Hippocampal formation (tissue), 2 donors: ENCODE data around the gene SPRY1.

Experiments used
- DNase-seq, 2 donors: peaks; one replicate each; lab custom pipeline; 2025; lab: John Stamatoyannopoulos, UW

Gene SPRY1

DNA sequence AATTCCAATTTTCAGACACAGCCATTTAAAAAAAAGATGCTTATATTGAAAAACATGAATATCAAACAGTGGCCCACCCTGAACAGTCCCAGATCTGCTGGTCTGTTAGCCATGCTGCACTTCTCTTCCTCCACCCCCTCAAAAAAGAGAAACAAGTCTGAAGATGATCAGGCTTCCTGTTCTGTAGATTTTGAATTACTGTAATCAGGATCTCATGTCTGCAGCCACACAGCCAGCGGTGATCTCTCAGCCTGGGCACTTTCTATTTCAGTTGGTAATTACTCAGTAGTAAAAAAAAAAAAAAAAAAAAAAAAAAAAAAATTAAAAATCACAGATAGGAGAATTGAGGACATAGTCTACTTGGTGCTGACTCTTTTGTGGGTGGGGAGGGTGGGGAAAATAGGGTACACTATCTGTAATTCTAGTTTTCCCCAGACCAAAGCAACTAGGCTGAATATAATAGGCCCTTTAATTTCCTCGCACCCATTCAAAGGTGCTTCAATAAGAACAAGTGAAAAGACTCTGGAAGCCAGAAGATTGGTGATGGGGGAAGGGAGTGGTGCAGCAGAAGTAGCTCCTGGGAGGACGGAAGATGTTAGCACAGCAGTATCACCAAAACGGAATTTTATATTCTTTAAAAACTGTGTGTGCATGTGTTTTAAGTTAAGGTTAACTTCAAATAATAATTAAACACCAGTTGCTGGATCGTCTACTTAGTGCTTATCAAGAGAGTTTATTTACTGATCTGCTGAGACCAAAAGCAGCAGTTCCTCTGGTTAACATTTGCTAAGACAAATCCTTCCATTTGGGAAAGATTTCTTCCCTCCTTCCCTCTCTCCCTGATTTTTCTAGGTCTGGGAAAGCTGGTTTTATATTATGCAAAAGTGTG, 47.0 kb downstream of the SPRY1 start:
- no peak for DNase-seq

- DNase-seq: peak in 1 of 2 donors; percentile 36
Measured at GRCh38 chr4:123444290-123444731, 47.7 kb downstream of the SPRY1 start.

DNA sequence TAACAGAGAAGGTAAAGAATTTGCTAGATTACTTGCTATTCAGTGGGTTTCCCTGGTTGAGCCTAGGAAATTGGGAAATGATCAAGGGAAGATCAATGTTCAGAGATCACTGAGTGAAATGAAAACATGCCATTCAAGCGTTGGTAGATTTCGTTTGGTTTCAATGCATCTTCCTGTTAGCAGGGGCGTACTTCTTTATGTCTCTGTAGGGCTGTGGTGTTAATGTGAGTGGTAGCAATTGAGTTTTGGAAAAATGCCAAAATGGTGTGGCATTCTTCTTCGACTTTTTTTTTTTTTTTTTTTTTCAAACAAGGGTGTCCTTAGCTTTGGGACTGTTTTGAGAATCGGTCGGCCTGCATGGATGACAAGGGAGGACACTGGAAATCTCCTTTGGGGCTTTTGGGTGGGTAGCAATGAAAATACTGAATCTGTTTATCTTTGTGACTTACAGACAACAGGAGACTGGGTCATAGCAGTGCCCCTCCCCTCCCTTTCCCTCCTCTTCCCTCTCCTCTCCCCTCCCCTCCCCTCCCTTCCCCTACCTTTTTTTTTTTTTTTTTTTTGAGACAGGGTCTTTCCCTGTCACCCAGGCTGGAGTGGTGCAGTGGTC, 50.4 kb downstream of the SPRY1 start:
- DNase-seq: no peak

DNA sequence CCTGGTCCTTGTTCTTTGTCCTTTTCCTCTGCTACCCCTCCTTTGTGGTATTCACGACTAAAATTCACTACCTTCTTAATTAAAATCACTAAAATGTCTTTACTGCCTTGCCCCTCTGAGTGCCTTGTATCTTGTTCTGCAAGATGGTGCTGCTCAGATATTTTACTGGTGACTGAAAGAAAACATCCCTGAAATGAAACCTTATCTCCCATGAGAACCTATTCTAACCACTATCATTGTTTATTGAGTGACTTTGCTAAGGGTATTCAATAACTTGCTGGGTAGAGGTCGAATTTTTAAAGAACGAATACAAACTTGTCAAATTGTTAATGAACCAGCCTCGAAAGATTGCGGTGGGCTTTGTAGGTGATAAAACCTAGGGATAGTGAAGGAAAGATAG, 52.8 kb downstream of the SPRY1 start:
- no peak for DNase-seq

DNA sequence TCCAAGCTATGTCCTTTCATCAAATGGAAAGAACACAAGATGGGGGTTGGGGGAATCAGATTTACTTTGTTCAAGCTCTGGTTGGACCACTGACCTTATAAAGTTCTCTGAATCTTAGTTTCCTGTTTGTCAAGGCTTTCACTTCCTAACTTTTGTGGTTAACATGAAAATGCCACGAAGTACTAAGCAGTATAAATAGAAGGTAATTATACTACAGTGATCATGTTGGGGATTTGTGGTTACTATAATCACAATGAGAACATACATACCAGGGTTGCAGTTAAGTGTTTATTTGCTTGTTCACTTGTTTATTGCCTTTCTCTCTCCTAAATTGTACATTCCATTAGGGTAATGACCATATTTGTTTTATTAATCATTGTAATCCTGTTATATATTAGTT, 53.2 kb downstream of the SPRY1 start:
- no peak for DNase-seq

- DNase-seq: no peak
Measured at GRCh38 chr4:123450393-123450792, 53.8 kb downstream of the SPRY1 start.

DNA sequence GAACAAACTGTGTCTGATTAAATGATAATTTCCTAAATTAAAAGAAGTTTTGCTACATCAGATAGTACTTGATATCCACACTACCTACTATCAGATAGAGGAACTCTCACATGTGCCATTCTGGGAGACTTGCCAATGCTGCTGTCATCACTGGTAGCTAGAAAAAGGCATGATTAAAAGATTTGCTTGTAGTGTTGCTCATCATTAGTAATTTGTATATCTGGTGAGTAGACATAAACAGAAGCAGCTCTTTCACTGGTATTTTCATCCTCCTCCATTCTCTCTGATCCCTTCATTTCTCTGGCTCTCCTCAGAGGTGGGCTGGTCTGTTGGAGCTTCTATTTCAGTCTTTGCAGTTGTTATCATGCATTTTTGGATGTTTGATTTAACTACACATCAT, 56.0 kb downstream of the SPRY1 start:
- peak; percentile 3 to 19 for DNase-seq

GRCh38 chr4:123453061-123453680, 56.6 kb downstream of the SPRY1 start:
- DNase-seq: no peak
